Activated gamma-delta T cell treated with anti-CD3 and anti-CD28 coated beads, Interleukin-2, amount 50 U/mL, for 16 hours (primary cell): ENCODE data around the gene CHST9.
"Not testable (repeated sequence)": the region's sequence is repeated elsewhere in the genome, so short reads cannot be mapped to it uniquely, and the experiment has no call there.

Experiments used
- DNase-seq: peaks from one replicate; pipeline ENCODE4 v3.0.0-alpha.2; 2020; ENCODE audit warnings: low read depth

CHST9 gene

GRCh38 chr18:27093290-27093689, 91.8 kb downstream of the CHST9 start:
- DNase-seq: not testable (repeated sequence)

GRCh38 chr18:27081701-27082100, 103.4 kb downstream of the CHST9 start:
- no peak for DNase-seq

- DNase-seq: no peak
Measured at GRCh38 chr18:27075828-27076227, 109.3 kb downstream of the CHST9 start.

GRCh38 chr18:27073404-27073830, 111.7 kb downstream of the CHST9 start:
- no peak for DNase-seq

GRCh38 chr18:27064673-27065072, 120.4 kb downstream of the CHST9 start:
- DNase-seq: no peak

- DNase-seq: no peak
Measured at GRCh38 chr18:27062802-27063201, 122.3 kb downstream of the CHST9 start.

GRCh38 chr18:27061488-27062095, 123.5 kb downstream of the CHST9 start:
- no peak for DNase-seq

GRCh38 chr18:27057519-27058234, 127.4 kb downstream of the CHST9 start:
- no peak for DNase-seq

- DNase-seq: no peak
Measured at GRCh38 chr18:27054926-27055325, 130.2 kb downstream of the CHST9 start.

GRCh38 chr18:27049969-27050368, 135.1 kb downstream of the CHST9 start:
- no peak for DNase-seq

GRCh38 chr18:27045342-27045741, 139.8 kb downstream of the CHST9 start:
- DNase-seq: no peak

- DNase-seq: no peak
Measured at GRCh38 chr18:27042177-27042576, 142.9 kb downstream of the CHST9 start.

- no peak for DNase-seq
Measured at GRCh38 chr18:27040796-27041195, 144.3 kb downstream of the CHST9 start.

GRCh38 chr18:27033722-27034121, 151.4 kb downstream of the CHST9 start:
- no peak for DNase-seq

- DNase-seq: no peak
Measured at GRCh38 chr18:27030421-27030820, 154.7 kb downstream of the CHST9 start.

GRCh38 chr18:27022477-27022876, 162.6 kb downstream of the CHST9 start:
- DNase-seq: no peak

- no peak for DNase-seq
Measured at GRCh38 chr18:27017901-27018500, 167.1 kb downstream of the CHST9 start.

- DNase-seq: no peak
Measured at GRCh38 chr18:27014841-27015240, 170.3 kb downstream of the CHST9 start.

- DNase-seq: no peak
Measured at GRCh38 chr18:27010784-27011183, 174.3 kb downstream of the CHST9 start.

- DNase-seq: no peak
Measured at GRCh38 chr18:27009293-27009692, 175.8 kb downstream of the CHST9 start.

- DNase-seq: no peak
Measured at GRCh38 chr18:27008575-27008974, 176.5 kb downstream of the CHST9 start.

GRCh38 chr18:27007880-27008279, 177.2 kb downstream of the CHST9 start:
- no peak for DNase-seq

GRCh38 chr18:27005589-27005988, 179.5 kb downstream of the CHST9 start:
- no peak for DNase-seq
